NB4 (cell line): Measurements from ENCODE around the gene CRHR2.

Source experiments
- CTCF ChIP-seq: IDR thresholded peaks from one replicate; pipeline ENCODE4 v1.5.1; 2012; ENCODE audit warnings: low read depth, low read length
- MAX ChIP-seq: IDR thresholded peaks from 2 replicates; pipeline ENCODE4 v1.6.1; 2011; ENCODE audit warnings: low read depth, low read length
- MYC ChIP-seq: IDR thresholded peaks from 2 replicates; pipeline ENCODE4 v1.6.1; 2011; ENCODE audit warnings: low read depth, low read length
- POLR2A ChIP-seq: IDR thresholded peaks from 2 replicates; pipeline ENCODE4 v1.6.1; 2011; ENCODE audit warnings: mild to moderate bottlenecking; ENCODE audit not compliant: insufficient read length; ENCODE audit errors: extremely low read depth

- TF ChIP-seq CTCF = no peak
- TF ChIP-seq MYC = no peak
- TF ChIP-seq POLR2A = no peak
- no peak for TF ChIP-seq MAX
Measured at GRCh38 chr7:30700941-30701340, 18.7 kb upstream of the CRHR2 start.
